ENCODE measurements around the gene C3orf52. TPM values are rescaled to one million over a fixed set of nuclear protein-coding genes. Genes with fewer than 3 reads are reported as not detected.

The C3orf52 gene
- total and polyA plus RNA-seq, 2 donors (not counting 1 experiment from before 2014, with no cell fraction given): 0.18 to 3.9 TPM

- POLR2A ChIA-PET: no interaction called here
- peaks cover 73 to 80% of the 10 kb centered on the region in 2 donors for H3K4me1 ChIP-seq (ENCODE audit: control insufficient read depth in 2 of 2, insufficient read depth in 2 of 2, low read length in 2 of 2)
- H3K27me3 ChIP-seq (replicated peaks in 1 of 4; ENCODE audit: control extremely low read depth in 1 of 4, control insufficient read depth in 3 of 4, insufficient read depth in 4 of 4, low read length in 3 of 4): no peaks in the 10 kb centered on the region
- H3K9me3 Mint-ChIP-seq (ENCODE audit: insufficient read depth): no peaks in the 10 kb centered on the region
- no peaks in the 10 kb centered on the region for H3K27me3 Mint-ChIP-seq
- no peaks in the 10 kb centered on the region for H3K9me3 ChIP-seq (ENCODE audit: control extremely low read depth in 1 of 3, control insufficient read depth in 2 of 3, insufficient read depth in 1 of 3, low read length in 2 of 3)
- CTCF ChIA-PET: interaction anchor here (1.7 to 2.5 kb wide), 4 partner anchors 14 to 397 kb away, joined by 5 to 15 read pairs (median 8); partner anchors contain the start of gene SLC9C1
- peaks cover 83% of the 10 kb centered on the region for H3K4me1 Mint-ChIP-seq
- H3K4me2 ChIP-seq (replicated peaks; ENCODE audit: low read depth, low read length, poor library complexity, severe bottlenecking): peak overlapping the region; percentile 78
- DNase-seq: no peak
- TF ChIP-seq CTCF (IDR thresholded peaks at IDR 0.05): no peak
- no peak for TF ChIP-seq EZH2 (IDR thresholded peaks at IDR 0.05; ENCODE audit: borderline replicate concordance, insufficient read depth, low read depth, low read length, poor library complexity, severe bottlenecking)
- H2AFZ ChIP-seq (ENCODE audit: insufficient read depth, low read depth, low read length, poor library complexity, severe bottlenecking): peak overlapping the region; percentile 40
- H3K79me2 ChIP-seq (ENCODE audit: control insufficient read depth, insufficient read depth, low read length): peaks cover 15% of the 10 kb centered on the region
- peak overlapping the region; percentile 96 for H3K27ac Mint-ChIP-seq
- H3K4me3 ChIP-seq (ENCODE audit: control extremely low read depth in 1 of 5, extremely low read depth in 1 of 5, insufficient read depth in 1 of 5, low read depth in 2 of 5, low read length in 4 of 5): peak overlapping the region in 2 of 5 experiments; percentile 10 to 66
- H3K9ac ChIP-seq (ENCODE audit: low read length): peak overlapping the region; percentile 69
- no peaks in the 10 kb centered on the region for H4K20me1 ChIP-seq (ENCODE audit: control insufficient read depth, insufficient read depth, low read length, poor library complexity, severe bottlenecking)
- peak overlapping the region; percentile 92 for H3K4me3 Mint-ChIP-seq
- no peaks in the 10 kb centered on the region for H3K36me3 ChIP-seq (replicated peaks in 1 of 2; ENCODE audit: control extremely low read depth in 1 of 2, control insufficient read depth in 1 of 2, extremely low read depth in 1 of 2, insufficient read depth in 2 of 2, low read length in 1 of 2)
- WGBS (ENCODE audit: insufficient coverage): 72% methylated on average over 2 of the region's 5 CpGs
- peak overlapping the region; percentile 66 to 90 for H3K27ac ChIP-seq (ENCODE audit: low read length in 2 of 2)
- intact Hi-C loops (cut with micrococcal nuclease): loop anchor here (1.0 to 5.0 kb wide), 3 partner anchors 15 to 859 kb away; partner anchors contain the start of gene GTPBP8
- ATAC-seq (ENCODE audit: low read depth): no peak
Measured at GRCh38 chr3:112133626-112134334, 47.6 kb downstream of the C3orf52 start.

All from B cell (primary cell).